ENCODE data around the gene TPBGL. TPM values are rescaled to one million over a fixed set of nuclear protein-coding genes. Genes with fewer than 3 reads are reported as not detected.

TPBGL gene
- total RNA-seq, 1 donor = not detected

DNA sequence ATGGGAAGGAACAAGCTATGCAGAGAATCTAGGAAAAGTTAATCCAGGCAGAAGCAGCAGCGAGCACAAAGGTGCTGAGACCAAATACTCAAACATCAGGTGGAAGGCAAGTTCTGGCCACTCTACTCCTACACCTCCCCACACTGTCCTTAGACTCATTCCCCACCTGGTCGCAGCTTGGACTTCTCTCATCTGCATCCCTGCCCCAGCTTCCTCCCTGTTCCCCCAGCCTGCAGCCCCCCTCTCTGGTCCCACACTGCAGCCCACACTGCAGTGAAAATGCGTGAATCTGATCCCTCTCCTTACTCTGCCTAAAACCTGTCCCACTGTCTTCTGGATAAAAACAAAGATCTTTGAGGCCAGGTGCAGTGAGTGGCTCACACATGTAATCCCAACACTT is 9.1 kb downstream of the TPBGL start:
- no peaks in the 10 kb centered on the region for H3K36me3 ChIP-seq (ENCODE audit: insufficient read depth, low read length)
- TF ChIP-seq, protein P1, sequence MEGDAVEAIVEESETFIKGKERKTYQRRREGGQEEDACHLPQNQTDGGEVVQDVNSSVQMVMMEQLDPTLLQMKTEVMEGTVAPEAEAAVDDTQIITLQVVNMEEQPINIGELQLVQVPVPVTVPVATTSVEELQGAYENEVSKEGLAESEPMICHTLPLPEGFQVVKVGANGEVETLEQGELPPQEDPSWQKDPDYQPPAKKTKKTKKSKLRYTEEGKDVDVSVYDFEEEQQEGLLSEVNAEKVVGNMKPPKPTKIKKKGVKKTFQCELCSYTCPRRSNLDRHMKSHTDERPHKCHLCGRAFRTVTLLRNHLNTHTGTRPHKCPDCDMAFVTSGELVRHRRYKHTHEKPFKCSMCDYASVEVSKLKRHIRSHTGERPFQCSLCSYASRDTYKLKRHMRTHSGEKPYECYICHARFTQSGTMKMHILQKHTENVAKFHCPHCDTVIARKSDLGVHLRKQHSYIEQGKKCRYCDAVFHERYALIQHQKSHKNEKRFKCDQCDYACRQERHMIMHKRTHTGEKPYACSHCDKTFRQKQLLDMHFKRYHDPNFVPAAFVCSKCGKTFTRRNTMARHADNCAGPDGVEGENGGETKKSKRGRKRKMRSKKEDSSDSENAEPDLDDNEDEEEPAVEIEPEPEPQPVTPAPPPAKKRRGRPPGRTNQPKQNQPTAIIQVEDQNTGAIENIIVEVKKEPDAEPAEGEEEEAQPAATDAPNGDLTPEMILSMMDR (IDR thresholded peaks at IDR 0.05; ENCODE audit: extremely low read depth, low read depth, low read length) = no peak
- H4K20me1 ChIP-seq (ENCODE audit: insufficient read depth, low read length) = no peaks in the 10 kb centered on the region
- H3K4me1 ChIP-seq (ENCODE audit: insufficient read depth, low read length) = peaks cover 5% of the 10 kb centered on the region
- no peaks in the 10 kb centered on the region for H3K79me2 ChIP-seq (ENCODE audit: insufficient read depth, low read length)
- no peak for DNase-seq (ENCODE audit: insufficient read length, low spot score, missing footprints)
- H3K27me3 ChIP-seq (ENCODE audit: insufficient read depth, low read length) = peaks cover 18% of the 10 kb centered on the region
- no peak overlapping the region for H3K4me3 ChIP-seq (ENCODE audit: insufficient read depth, low read length)
- peaks cover 3% of the 10 kb centered on the region for H3K9me3 ChIP-seq (ENCODE audit: low read depth, low read length)
- no peak overlapping the region for H3K27ac ChIP-seq (ENCODE audit: low read depth, low read length)
- H3K4me2 ChIP-seq (ENCODE audit: insufficient read depth, low read length) = no peak overlapping the region
- H2AFZ ChIP-seq (ENCODE audit: low read length) = no peak overlapping the region

DNA sequence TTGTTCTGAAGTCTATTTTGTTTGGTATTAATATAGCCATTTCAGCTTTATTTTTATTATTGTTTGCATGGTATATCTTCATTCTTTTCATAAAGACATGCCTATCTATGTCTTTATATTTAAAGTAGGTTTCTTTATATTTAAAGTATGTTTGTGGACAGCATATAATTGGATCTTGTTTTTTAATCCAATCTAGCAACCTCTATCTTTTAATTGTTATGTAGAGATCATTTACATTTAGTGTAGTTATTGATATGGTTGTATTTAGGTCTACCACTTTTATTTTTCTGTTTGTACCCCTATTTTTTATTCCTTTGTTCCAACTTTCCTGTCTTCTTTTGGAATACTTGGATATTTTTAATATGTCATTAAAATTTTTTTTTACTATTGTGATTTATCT is 13.8 kb downstream of the TPBGL start:
- Histone ChIP-seq H3K4me1 (ENCODE audit: insufficient read depth, low read length) (no peaks in the 10 kb centered on the region), H3K36me3 (ENCODE audit: insufficient read depth, low read length) (no peaks in the 10 kb centered on the region), H3K27ac (ENCODE audit: low read depth, low read length) (no peak overlapping the region), H3K4me2 (ENCODE audit: insufficient read depth, low read length) (no peak overlapping the region), H3K4me3 (ENCODE audit: insufficient read depth, low read length) (no peak overlapping the region), H4K20me1 (ENCODE audit: insufficient read depth, low read length) (no peaks in the 10 kb centered on the region), H3K9me3 (ENCODE audit: low read depth, low read length) (peaks cover 3% of the 10 kb centered on the region), H3K79me2 (ENCODE audit: insufficient read depth, low read length) (no peaks in the 10 kb centered on the region), H2AFZ (ENCODE audit: low read length) (no peak overlapping the region), H3K27me3 (ENCODE audit: insufficient read depth, low read length) (peaks cover 19% of the 10 kb centered on the region)
- TF ChIP-seq, protein P1 (IDR thresholded peaks at IDR 0.05; ENCODE audit: extremely low read depth, low read depth, low read length) = no peak
- no peak for DNase-seq (ENCODE audit: insufficient read length, low spot score, missing footprints)

DNA sequence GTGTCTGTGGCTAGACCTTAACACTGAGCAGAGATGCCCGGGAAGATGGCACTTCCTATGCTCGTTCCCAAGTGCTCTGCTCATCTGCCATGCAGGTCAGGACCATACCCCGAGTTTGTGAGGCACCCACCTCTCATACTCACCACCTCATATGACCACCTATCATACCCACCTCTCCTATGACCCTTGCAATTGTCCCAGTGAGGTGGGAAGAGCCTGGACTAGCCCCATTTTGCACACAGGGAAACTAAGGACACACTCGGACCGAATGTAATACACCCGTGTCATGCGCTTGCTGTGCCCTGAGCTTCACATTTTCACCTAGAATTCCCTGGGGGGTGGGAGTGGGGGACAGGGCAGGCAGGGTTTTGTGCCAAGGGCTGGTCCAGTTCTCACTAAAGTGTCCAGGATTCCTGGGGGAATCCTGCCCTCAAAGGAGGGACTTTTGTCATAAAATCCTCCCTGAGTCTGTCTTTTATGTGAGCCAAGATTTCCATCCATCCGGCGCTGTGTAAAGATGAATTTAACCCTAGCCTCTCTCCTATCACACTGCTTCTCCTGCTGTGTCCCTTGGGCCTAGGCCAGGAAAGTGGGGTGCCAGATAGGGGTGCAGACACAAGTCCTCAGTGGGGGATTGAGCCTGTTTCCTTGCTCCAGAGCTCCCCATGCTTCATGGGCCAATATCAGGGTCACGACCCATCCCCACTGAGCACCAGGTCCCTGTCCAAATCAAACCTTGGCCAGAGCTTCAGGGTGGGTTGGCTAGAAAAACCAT is 20.0 kb downstream of the TPBGL start:
- Histone ChIP-seq H4K20me1 (ENCODE audit: insufficient read depth, low read length) (no peaks in the 10 kb centered on the region), H3K79me2 (ENCODE audit: insufficient read depth, low read length) (no peaks in the 10 kb centered on the region), H3K27me3 (ENCODE audit: insufficient read depth, low read length) (peaks cover 28% of the 10 kb centered on the region), H3K9me3 (ENCODE audit: low read depth, low read length) (no peaks in the 10 kb centered on the region), H3K27ac (ENCODE audit: low read depth, low read length) (no peak overlapping the region), H3K4me2 (ENCODE audit: insufficient read depth, low read length) (no peak overlapping the region), H3K4me1 (ENCODE audit: insufficient read depth, low read length) (no peaks in the 10 kb centered on the region), H2AFZ (ENCODE audit: low read length) (no peak overlapping the region), H3K4me3 (ENCODE audit: insufficient read depth, low read length) (no peak overlapping the region), H3K36me3 (ENCODE audit: insufficient read depth, low read length) (no peaks in the 10 kb centered on the region)
- peak; percentile 72 for DNase-seq (ENCODE audit: insufficient read length, low spot score, missing footprints)
- TF ChIP-seq, protein P1 (IDR thresholded peaks at IDR 0.05; ENCODE audit: extremely low read depth, low read depth, low read length) = no peak

DNA sequence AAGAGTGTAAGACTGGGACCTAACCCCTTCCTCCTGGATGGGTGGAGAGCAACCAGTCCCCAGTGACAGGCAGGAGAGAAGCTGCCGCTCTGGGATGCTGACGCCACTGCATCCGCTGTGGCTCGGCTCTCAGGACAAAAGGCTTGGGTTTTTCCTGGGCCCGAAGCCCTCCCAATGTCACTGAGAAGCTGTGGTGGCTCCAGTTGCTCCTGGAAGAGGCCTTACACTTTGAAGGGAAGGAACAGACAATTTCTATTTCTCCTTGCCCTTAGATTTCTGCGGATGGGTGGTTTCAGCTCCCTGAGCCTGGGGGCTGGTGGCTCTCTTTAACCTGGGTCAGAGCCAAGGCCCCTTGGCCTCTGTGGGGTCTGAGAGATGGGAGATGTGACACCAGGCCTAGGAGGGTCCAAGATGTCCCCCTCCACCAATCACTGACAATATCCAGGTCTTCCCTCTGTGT is 21.4 kb downstream of the TPBGL start:
- H3K9me3 ChIP-seq (ENCODE audit: low read depth, low read length) = no peaks in the 10 kb centered on the region
- no peaks in the 10 kb centered on the region for H3K79me2 ChIP-seq (ENCODE audit: insufficient read depth, low read length)
- no peak overlapping the region for H3K27ac ChIP-seq (ENCODE audit: low read depth, low read length)
- peaks cover 24% of the 10 kb centered on the region for H3K27me3 ChIP-seq (ENCODE audit: insufficient read depth, low read length)
- DNase-seq (ENCODE audit: insufficient read length, low spot score, missing footprints) = peak; percentile 25
- TF ChIP-seq, protein P1 (IDR thresholded peaks at IDR 0.05; ENCODE audit: extremely low read depth, low read depth, low read length) = no peak
- H3K4me1 ChIP-seq (ENCODE audit: insufficient read depth, low read length) = no peaks in the 10 kb centered on the region
- no peaks in the 10 kb centered on the region for H3K36me3 ChIP-seq (ENCODE audit: insufficient read depth, low read length)
- no peak overlapping the region for H3K4me2 ChIP-seq (ENCODE audit: insufficient read depth, low read length)
- no peak overlapping the region for H2AFZ ChIP-seq (ENCODE audit: low read length)
- no peaks in the 10 kb centered on the region for H4K20me1 ChIP-seq (ENCODE audit: insufficient read depth, low read length)
- H3K4me3 ChIP-seq (ENCODE audit: insufficient read depth, low read length) = no peak overlapping the region
